Karpas-422 (cell line): ENCODE results near the gene ETS2. TPM values are rescaled to one million over a fixed set of nuclear protein-coding genes. Genes with fewer than 3 reads are reported as not detected.
"Not testable (repeated sequence)": the region's sequence is repeated elsewhere in the genome, so short reads cannot be mapped to it uniquely, and the experiment has no call there.

Experiments
- DNase-seq: peaks from one replicate; pipeline ENCODE4 v3.0.0-alpha.2; 2015
- H2AFZ ChIP-seq: fragments of 200-600 bp; sonication (generic); 2 replicates; pipeline ENCODE4 v1.6.1; 2014; ENCODE audit warnings: antibody characterized with exemption, low read length, mixed read lengths
- H3K27ac ChIP-seq: fragments of 200-600 bp; sonication (generic); 2 replicates; pipeline ENCODE4 v1.5.1; 2014; ENCODE audit warnings: mild to moderate bottlenecking, low read length, moderate library complexity
- H3K27me3 ChIP-seq: fragments of 200-600 bp; sonication (generic); 2 replicates; pipeline ENCODE4 v1.6.1; 2014; ENCODE audit warnings: low read length, mixed read lengths
- H3K36me3 ChIP-seq: fragments of 200-600 bp; sonication (generic); 2 replicates; pipeline ENCODE4 v1.6.1; 2014; ENCODE audit warnings: low read length, mixed read lengths; ENCODE audit not compliant: insufficient read depth
- H3K4me1 ChIP-seq: fragments of 200-600 bp; sonication (generic); 2 replicates; pipeline ENCODE4 v1.6.1; 2014; ENCODE audit warnings: mild to moderate bottlenecking, low read length, mixed read lengths
- H3K4me2 ChIP-seq: fragments of 200-600 bp; sonication (generic); 2 replicates; pipeline ENCODE4 v1.6.1; 2014; ENCODE audit warnings: low read length, low read depth, mild to moderate bottlenecking; ENCODE audit not compliant: poor library complexity, severe bottlenecking
- H3K4me3 ChIP-seq: fragments of 200-600 bp; sonication (generic); 2 replicates; pipeline ENCODE4 v1.5.1; 2014; ENCODE audit warnings: mild to moderate bottlenecking, antibody characterized with exemption, low read length, mixed read lengths
- H3K79me2 ChIP-seq: fragments of 200-600 bp; sonication (generic); 2 replicates; pipeline ENCODE4 v1.6.1; 2014; ENCODE audit warnings: mild to moderate bottlenecking, low read length, mixed read lengths
- H3K9ac ChIP-seq: fragments of 200-600 bp; sonication (generic); 2 replicates; pipeline ENCODE4 v1.6.0; 2014; ENCODE audit warnings: low read length
- H3K9me2 ChIP-seq: fragments of 200-600 bp; sonication (generic), shearing (Covaris generic); replicated peaks from 2 replicates; pipeline ENCODE4 v1.6.0; 2014; ENCODE audit warnings: mild to moderate bottlenecking, low read length, moderate library complexity; ENCODE audit not compliant: insufficient read depth
- H3K9me3 ChIP-seq: fragments of 300-700, 200-600 bp; sonication (generic); 2 replicates; pipeline ENCODE4 v1.6.1; 2014; ENCODE audit warnings: low read length, mixed read lengths
- H4K20me1 ChIP-seq: fragments of 200-600 bp; sonication (generic); 2 replicates; pipeline ENCODE4 v1.6.1; 2014; ENCODE audit warnings: mild to moderate bottlenecking, antibody characterized with exemption, low read length, low read depth; ENCODE audit not compliant: insufficient read depth
- total RNA-seq: library from RNA; depleted of rRNA; stranded (reverse); fragments of >200 nt; shearing (Covaris generic); gene quantifications from 2 replicates; pipeline ENCODE4 v1.2.3, GENCODE V29; 2014; ENCODE audit warnings: low replicate concordance

The ETS2 gene
- total RNA-seq, 1 experiment from 2014 or later, result 12.9 TPM

- no peak overlapping the region for H3K27ac ChIP-seq
- H3K27me3 ChIP-seq, result no peaks in the 10 kb centered on the region
- no peaks in the 10 kb centered on the region for H3K79me2 ChIP-seq
- no peak for DNase-seq
- no peaks in the 10 kb centered on the region for H3K36me3 ChIP-seq
- no peaks in the 10 kb centered on the region for H4K20me1 ChIP-seq
- H3K9me3 ChIP-seq, result no peaks in the 10 kb centered on the region
- no peak overlapping the region for H3K4me3 ChIP-seq
- no peak overlapping the region for H2AFZ ChIP-seq
- H3K4me2 ChIP-seq, result no peak overlapping the region
- H3K9me2 ChIP-seq, result no peaks in the 10 kb centered on the region
- H3K9ac ChIP-seq, result no peak overlapping the region
- H3K4me1 ChIP-seq, result peaks cover 9% of the 10 kb centered on the region
These were observed 36.4 kb downstream of the ETS2 start for GRCh38 chr21:38842079-38842478.

- no peak overlapping the region for H3K27ac ChIP-seq
- H2AFZ ChIP-seq, result no peak overlapping the region
- H3K9ac ChIP-seq, result no peak overlapping the region
- H3K79me2 ChIP-seq, result no peaks in the 10 kb centered on the region
- no peaks in the 10 kb centered on the region for H3K27me3 ChIP-seq
- DNase-seq, result no peak
- no peak overlapping the region for H3K4me2 ChIP-seq
- H3K36me3 ChIP-seq, result no peaks in the 10 kb centered on the region
- H3K4me3 ChIP-seq, result no peak overlapping the region
- H3K9me2 ChIP-seq, result no peaks in the 10 kb centered on the region
- H3K9me3 ChIP-seq, result no peaks in the 10 kb centered on the region
- no peaks in the 10 kb centered on the region for H4K20me1 ChIP-seq
- peaks cover 1% of the 10 kb centered on the region; the same call in 1 of the 2 replicates for H3K4me1 ChIP-seq
These were observed 37.6 kb downstream of the ETS2 start for GRCh38 chr21:38843379-38843778.

- H3K4me1 ChIP-seq, result no peaks in the 10 kb centered on the region
- no peak overlapping the region for H3K9ac ChIP-seq
- no peak overlapping the region for H2AFZ ChIP-seq
- H3K9me3 ChIP-seq, result no peaks in the 10 kb centered on the region
- no peaks in the 10 kb centered on the region for H3K79me2 ChIP-seq
- H3K4me2 ChIP-seq, result no peak overlapping the region
- H3K4me3 ChIP-seq, result no peak overlapping the region
- no peaks in the 10 kb centered on the region for H3K27me3 ChIP-seq
- no peak overlapping the region for H3K27ac ChIP-seq
- H3K36me3 ChIP-seq, result no peaks in the 10 kb centered on the region
- no peaks in the 10 kb centered on the region for H3K9me2 ChIP-seq
- no peak for DNase-seq
- no peaks in the 10 kb centered on the region for H4K20me1 ChIP-seq
These were observed 38.2 kb downstream of the ETS2 start for GRCh38 chr21:38843806-38844503.

GRCh38 chr21:38845374-38845773 is 39.6 kb downstream of the ETS2 start:
- not testable (repeated sequence) for H3K9me3 ChIP-seq, H3K36me3 ChIP-seq, H3K9ac ChIP-seq, H4K20me1 ChIP-seq, H2AFZ ChIP-seq, DNase-seq, H3K9me2 ChIP-seq, H3K4me1 ChIP-seq, H3K27me3 ChIP-seq, H3K27ac ChIP-seq, H3K79me2 ChIP-seq, H3K4me3 ChIP-seq, H3K4me2 ChIP-seq

GRCh38 chr21:38847556-38847955 is 41.8 kb downstream of the ETS2 start:
- Histone ChIP-seq H3K36me3 (no peaks in the 10 kb centered on the region), H2AFZ (no peak overlapping the region), H3K4me3 (no peak overlapping the region), H3K4me1 (peaks cover 9% of the 10 kb centered on the region), H3K4me2 (no peak overlapping the region), H3K9me2 (no peaks in the 10 kb centered on the region), H3K9me3 (no peaks in the 10 kb centered on the region), H3K79me2 (no peaks in the 10 kb centered on the region), H3K27ac (no peak overlapping the region), H3K27me3 (no peaks in the 10 kb centered on the region), H4K20me1 (no peaks in the 10 kb centered on the region), H3K9ac (no peak overlapping the region)
- no peak for DNase-seq

- no peaks in the 10 kb centered on the region for H3K79me2 ChIP-seq
- peaks cover 13% of the 10 kb centered on the region for H3K4me1 ChIP-seq
- H3K27me3 ChIP-seq, result no peaks in the 10 kb centered on the region
- DNase-seq, result no peak
- no peak overlapping the region for H3K4me3 ChIP-seq
- no peaks in the 10 kb centered on the region for H4K20me1 ChIP-seq
- no peak overlapping the region for H3K9ac ChIP-seq
- no peak overlapping the region for H3K27ac ChIP-seq
- H3K36me3 ChIP-seq, result no peaks in the 10 kb centered on the region
- no peaks in the 10 kb centered on the region for H3K9me2 ChIP-seq
- H3K4me2 ChIP-seq, result no peak overlapping the region
- no peak overlapping the region for H2AFZ ChIP-seq
- H3K9me3 ChIP-seq, result no peaks in the 10 kb centered on the region
These were observed 42.5 kb downstream of the ETS2 start for GRCh38 chr21:38848187-38848609.

GRCh38 chr21:38849776-38850175 is 44.0 kb downstream of the ETS2 start:
- H3K4me3 ChIP-seq, result no peak overlapping the region
- no peaks in the 10 kb centered on the region for H3K79me2 ChIP-seq
- H3K27me3 ChIP-seq, result no peaks in the 10 kb centered on the region
- peaks cover 29% of the 10 kb centered on the region for H3K4me1 ChIP-seq
- no peaks in the 10 kb centered on the region for H3K9me2 ChIP-seq
- H2AFZ ChIP-seq, result no peak overlapping the region
- no peaks in the 10 kb centered on the region for H3K9me3 ChIP-seq
- no peaks in the 10 kb centered on the region for H4K20me1 ChIP-seq
- no peak overlapping the region for H3K9ac ChIP-seq
- H3K27ac ChIP-seq, result no peak overlapping the region
- H3K36me3 ChIP-seq, result no peaks in the 10 kb centered on the region
- no peak for DNase-seq
- H3K4me2 ChIP-seq, result no peak overlapping the region

GRCh38 chr21:38850277-38850951 is 44.7 kb downstream of the ETS2 start:
- no peak for DNase-seq
- Histone ChIP-seq H3K79me2 (no peaks in the 10 kb centered on the region), H2AFZ (no peak overlapping the region), H3K27me3 (no peaks in the 10 kb centered on the region), H3K9me3 (no peaks in the 10 kb centered on the region), H3K9ac (no peak overlapping the region), H3K4me3 (no peak overlapping the region), H3K27ac (no peak overlapping the region), H4K20me1 (no peaks in the 10 kb centered on the region), H3K36me3 (no peaks in the 10 kb centered on the region), H3K9me2 (no peaks in the 10 kb centered on the region), H3K4me1 (peaks cover 30% of the 10 kb centered on the region), H3K4me2 (no peak overlapping the region)
